Fibroblast of lung (primary cell): ENCODE results near the gene CNOT1.

ENCODE experiments used
- EZH2 ChIP-seq: IDR thresholded peaks from 2 replicates; pipeline ENCODE4 v1.5.1; 2012; ENCODE audit warnings: low read length, control low read depth, mild to moderate bottlenecking; ENCODE audit errors: missing control alignments
- TF ChIP-seq, protein P1 (sequence below), 2 donors: IDR thresholded peaks in 1 of 2; conservative IDR thresholded peaks in 1 of 2; 1 replicate in 1 of 2; 2 replicates in 1 of 2; pipeline ENCODE4 v1.5.1; 2011 to 2012; ENCODE audit warnings: low read length in 2 of 2, control low read depth in 1 of 2, inconsistent platforms in 1 of 2, low read depth in 1 of 2, mild to moderate bottlenecking in 1 of 2

DNA sequence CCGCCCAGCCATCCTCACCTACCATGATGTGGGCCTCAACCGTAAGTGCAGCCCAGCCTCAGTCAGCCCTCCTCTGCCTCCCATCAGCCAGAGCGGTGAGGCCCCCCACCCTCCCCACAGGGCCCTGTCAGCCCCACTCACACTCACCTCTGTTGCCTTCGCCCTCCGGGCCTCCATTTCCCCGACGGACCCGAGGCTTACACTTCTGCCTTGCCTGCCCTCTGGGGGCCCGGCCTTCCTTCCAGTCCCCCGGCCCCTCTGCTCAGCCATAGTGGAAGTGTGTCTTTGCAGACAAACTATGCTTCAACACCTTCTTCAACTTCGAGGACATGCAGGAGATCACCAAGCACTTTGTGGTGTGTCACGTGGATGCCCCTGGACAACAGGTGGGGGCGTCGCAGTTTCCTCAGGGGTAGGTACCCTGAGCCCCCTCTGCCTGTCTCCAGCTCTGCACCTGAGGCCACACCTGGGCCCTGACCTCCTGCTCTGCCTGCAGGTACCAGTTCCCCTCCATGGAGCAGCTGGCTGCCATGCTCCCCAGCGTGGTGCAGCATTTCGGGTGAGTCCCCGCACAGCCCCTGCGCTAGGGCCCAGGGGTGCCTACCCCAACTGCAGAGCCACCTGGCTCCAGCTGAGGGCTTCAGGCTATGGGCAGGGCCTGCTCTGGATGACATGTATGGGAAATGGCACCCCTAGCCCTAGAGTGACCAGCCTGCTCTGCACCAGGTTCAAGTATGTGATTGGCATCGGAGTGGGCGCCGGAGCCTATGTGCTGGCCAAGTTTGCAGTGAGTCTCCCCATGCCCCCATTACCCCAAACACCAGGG is 125.5 kb downstream of the CNOT1 start:
- TF ChIP-seq, protein P1, sequence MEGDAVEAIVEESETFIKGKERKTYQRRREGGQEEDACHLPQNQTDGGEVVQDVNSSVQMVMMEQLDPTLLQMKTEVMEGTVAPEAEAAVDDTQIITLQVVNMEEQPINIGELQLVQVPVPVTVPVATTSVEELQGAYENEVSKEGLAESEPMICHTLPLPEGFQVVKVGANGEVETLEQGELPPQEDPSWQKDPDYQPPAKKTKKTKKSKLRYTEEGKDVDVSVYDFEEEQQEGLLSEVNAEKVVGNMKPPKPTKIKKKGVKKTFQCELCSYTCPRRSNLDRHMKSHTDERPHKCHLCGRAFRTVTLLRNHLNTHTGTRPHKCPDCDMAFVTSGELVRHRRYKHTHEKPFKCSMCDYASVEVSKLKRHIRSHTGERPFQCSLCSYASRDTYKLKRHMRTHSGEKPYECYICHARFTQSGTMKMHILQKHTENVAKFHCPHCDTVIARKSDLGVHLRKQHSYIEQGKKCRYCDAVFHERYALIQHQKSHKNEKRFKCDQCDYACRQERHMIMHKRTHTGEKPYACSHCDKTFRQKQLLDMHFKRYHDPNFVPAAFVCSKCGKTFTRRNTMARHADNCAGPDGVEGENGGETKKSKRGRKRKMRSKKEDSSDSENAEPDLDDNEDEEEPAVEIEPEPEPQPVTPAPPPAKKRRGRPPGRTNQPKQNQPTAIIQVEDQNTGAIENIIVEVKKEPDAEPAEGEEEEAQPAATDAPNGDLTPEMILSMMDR (conservative IDR thresholded peaks at IDR 0.05 in 1 of 2, IDR thresholded peaks at IDR 0.05 in 1 of 2; ENCODE audit: low read depth in 1 of 2, low read length in 2 of 2), result no peak
- no peak for TF ChIP-seq EZH2
